ENCODE results near the gene DST. TPM values are rescaled to one million over a fixed set of nuclear protein-coding genes. Genes with fewer than 3 reads are reported as not detected.

Gene DST
- total RNA-seq (ENCODE audit: low replicate concordance) = 225 and 259 TPM in 2 replicates

DNA sequence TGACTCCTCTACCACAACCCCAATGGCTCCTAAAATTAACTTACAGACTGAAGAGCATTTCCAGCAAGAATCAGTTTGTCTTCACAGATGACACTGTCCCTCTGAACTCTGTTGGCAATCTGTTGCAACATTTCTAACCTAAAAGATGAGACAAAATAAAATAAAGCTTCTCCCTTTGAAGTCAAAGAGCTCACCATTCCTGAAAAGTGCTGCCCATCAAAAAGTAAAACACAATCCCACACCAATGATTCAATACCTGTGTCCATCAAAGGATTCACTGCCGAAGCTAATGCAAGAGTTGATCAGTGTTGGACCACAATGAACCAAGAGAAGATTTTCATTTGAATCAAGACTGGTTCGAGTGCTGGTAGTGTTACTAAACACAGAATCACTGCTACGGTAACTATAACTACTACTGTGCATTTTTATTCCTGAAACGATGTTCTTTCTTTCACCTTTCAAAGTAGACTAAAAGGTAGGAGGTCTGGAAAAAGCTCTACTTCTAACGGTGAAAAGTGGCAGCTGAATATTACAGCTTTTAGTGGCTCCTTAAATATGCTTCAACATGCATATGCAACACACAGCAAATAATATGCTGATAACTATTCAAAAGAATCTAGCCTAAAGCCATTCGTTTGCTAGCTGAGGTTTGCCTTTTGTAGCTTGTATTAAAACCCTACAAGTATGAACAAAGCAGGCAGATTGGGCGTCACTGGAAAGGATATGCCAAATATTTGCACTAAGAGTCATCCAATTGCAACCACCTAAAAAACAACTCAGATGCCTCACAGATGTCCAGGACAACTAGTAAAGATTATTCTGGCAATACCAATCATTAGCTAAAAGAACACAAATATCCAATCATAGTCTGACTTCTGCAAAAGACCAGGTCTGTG is at the start of gene DST:
Gene DST (minus strand): TSS at position 524 of the 896 bp plus-strand sequence.
- Histone ChIP-seq H3K79me2 (ENCODE audit: low read depth) (no peaks in the 10 kb centered on the region), H3K36me3 (peaks cover 5% of the 10 kb centered on the region), H3K9me3 (ENCODE audit: low read depth) (no peaks in the 10 kb centered on the region), H3K4me3 (no peak within 1 kb of the TSS), H4K20me1 (ENCODE audit: low read depth) (no peaks in the 10 kb centered on the region), H3K27me3 (no peaks in the 10 kb centered on the region), H3K27ac (no peak within 1 kb of the TSS), H3F3A (ENCODE audit: low read depth) (peaks cover 23% of the 10 kb centered on the region), H3K4me1 (no peaks in the 10 kb centered on the region), H3K4me2 (no peak within 1 kb of the TSS), H2AFZ (replicated peaks) (no peak within 1 kb of the TSS), H3K9ac (no peak within 1 kb of the TSS)
- no peak for DNase-seq (ENCODE audit: low spot score)
- no peak within 1 kb of the TSS for H3K27ac Mint-ChIP-seq
- H3K4me1 Mint-ChIP-seq = peaks cover 5% of the 10 kb centered on the region
- peaks cover 2% of the 10 kb centered on the region for H3K27me3 Mint-ChIP-seq (ENCODE audit: insufficient read depth, low read depth)
- H3K36me3 Mint-ChIP-seq = peaks cover 14% of the 10 kb centered on the region
- TF ChIP-seq, protein P1, sequence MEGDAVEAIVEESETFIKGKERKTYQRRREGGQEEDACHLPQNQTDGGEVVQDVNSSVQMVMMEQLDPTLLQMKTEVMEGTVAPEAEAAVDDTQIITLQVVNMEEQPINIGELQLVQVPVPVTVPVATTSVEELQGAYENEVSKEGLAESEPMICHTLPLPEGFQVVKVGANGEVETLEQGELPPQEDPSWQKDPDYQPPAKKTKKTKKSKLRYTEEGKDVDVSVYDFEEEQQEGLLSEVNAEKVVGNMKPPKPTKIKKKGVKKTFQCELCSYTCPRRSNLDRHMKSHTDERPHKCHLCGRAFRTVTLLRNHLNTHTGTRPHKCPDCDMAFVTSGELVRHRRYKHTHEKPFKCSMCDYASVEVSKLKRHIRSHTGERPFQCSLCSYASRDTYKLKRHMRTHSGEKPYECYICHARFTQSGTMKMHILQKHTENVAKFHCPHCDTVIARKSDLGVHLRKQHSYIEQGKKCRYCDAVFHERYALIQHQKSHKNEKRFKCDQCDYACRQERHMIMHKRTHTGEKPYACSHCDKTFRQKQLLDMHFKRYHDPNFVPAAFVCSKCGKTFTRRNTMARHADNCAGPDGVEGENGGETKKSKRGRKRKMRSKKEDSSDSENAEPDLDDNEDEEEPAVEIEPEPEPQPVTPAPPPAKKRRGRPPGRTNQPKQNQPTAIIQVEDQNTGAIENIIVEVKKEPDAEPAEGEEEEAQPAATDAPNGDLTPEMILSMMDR (IDR thresholded peaks at IDR 0.05) = no peak
- TF ChIP-seq EZH2 (IDR thresholded peaks at IDR 0.05) (no peak), EZH2phosphoT487 (IDR thresholded peaks at IDR 0.05) (no peak)
- H3K4me3 Mint-ChIP-seq = no peak within 1 kb of the TSS
- no peaks in the 10 kb centered on the region for H3K9me3 Mint-ChIP-seq

DNA sequence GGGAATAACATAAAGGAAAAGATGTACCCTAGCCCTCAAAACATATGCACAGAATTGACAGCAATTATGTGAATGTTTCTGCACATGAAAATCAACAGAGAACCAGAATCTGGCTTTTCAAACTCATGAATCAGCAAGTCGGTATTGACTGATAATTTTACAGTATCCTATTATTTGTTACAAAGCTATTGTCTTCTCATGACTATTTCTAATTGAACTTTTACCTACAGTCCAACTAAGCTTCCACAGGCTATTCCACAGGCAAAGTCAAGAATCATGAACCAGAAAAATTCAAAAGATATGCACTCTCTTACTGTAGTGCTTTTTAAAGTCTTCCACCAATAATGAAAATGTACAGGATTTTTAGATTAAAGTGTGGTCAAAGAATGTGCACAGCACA is 49.1 kb upstream of the DST start:
- Histone ChIP-seq H3K27me3 (no peaks in the 10 kb centered on the region), H3K36me3 (no peaks in the 10 kb centered on the region), H3K9me3 (ENCODE audit: low read depth) (no peaks in the 10 kb centered on the region), H3K27ac (no peak overlapping the region), H3K4me1 (peaks cover 6% of the 10 kb centered on the region), H3F3A (ENCODE audit: low read depth) (peaks cover 13% of the 10 kb centered on the region), H2AFZ (replicated peaks) (no peak overlapping the region), H4K20me1 (ENCODE audit: low read depth) (peaks cover 63% of the 10 kb centered on the region), H3K9ac (no peak overlapping the region), H3K4me3 (no peak overlapping the region), H3K4me2 (no peak overlapping the region), H3K79me2 (ENCODE audit: low read depth) (peaks cover 13% of the 10 kb centered on the region)
- H3K27ac Mint-ChIP-seq = no peak overlapping the region
- no peak overlapping the region for H3K4me3 Mint-ChIP-seq
- no peak for DNase-seq (ENCODE audit: low spot score)
- H3K4me1 Mint-ChIP-seq = peaks cover 13% of the 10 kb centered on the region
- H3K9me3 Mint-ChIP-seq = no peaks in the 10 kb centered on the region
- H3K36me3 Mint-ChIP-seq = peaks cover 11% of the 10 kb centered on the region
- peaks cover 2% of the 10 kb centered on the region for H3K27me3 Mint-ChIP-seq (ENCODE audit: insufficient read depth, low read depth)
- TF ChIP-seq, protein P1 (IDR thresholded peaks at IDR 0.05) = no peak
- TF ChIP-seq EZH2 (IDR thresholded peaks at IDR 0.05) = no peak
- TF ChIP-seq EZH2phosphoT487 (IDR thresholded peaks at IDR 0.05) = no peak

DNA sequence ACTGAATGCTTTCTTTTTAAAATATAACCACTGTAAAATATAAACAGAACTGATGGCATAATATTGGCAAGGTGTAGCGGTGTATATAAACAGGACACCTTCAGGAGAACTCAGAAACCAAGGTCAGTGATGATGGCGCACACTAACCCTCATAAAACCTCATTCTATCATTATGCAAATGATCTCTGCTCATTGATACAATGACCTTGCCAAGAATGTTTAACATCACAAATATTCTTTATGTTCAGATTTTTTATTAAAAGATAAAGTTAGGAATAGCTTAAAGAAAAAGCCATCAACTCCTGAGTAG is 48.6 kb upstream of the DST start:
- H3K9ac ChIP-seq = no peak overlapping the region
- Mint-ChIP-seq H3K4me3 (no peak overlapping the region), H3K4me1 (peaks cover 10% of the 10 kb centered on the region)

More for the DNA sequence above, 48.6 kb upstream of the DST start:
- no peak overlapping the region for H3K27ac ChIP-seq
- no peak for DNase-seq (ENCODE audit: low spot score)
- H2AFZ ChIP-seq (replicated peaks) = no peak overlapping the region
- TF ChIP-seq, protein P1 (IDR thresholded peaks at IDR 0.05) = no peak
- TF ChIP-seq EZH2phosphoT487 (IDR thresholded peaks at IDR 0.05) = no peak
- no peak for TF ChIP-seq EZH2 (IDR thresholded peaks at IDR 0.05)
- no peaks in the 10 kb centered on the region for H3K9me3 ChIP-seq (ENCODE audit: low read depth)
- peaks cover 61% of the 10 kb centered on the region for H4K20me1 ChIP-seq (ENCODE audit: low read depth)
- no peaks in the 10 kb centered on the region for H3K27me3 ChIP-seq
- no peaks in the 10 kb centered on the region for H3K36me3 ChIP-seq
- peaks cover 19% of the 10 kb centered on the region for H3K79me2 ChIP-seq (ENCODE audit: low read depth)
- Mint-ChIP-seq H3K9me3 (no peaks in the 10 kb centered on the region), H3K27ac (no peak overlapping the region), H3K36me3 (peaks cover 5% of the 10 kb centered on the region), H3K27me3 (ENCODE audit: insufficient read depth, low read depth) (no peaks in the 10 kb centered on the region)
- peaks cover 6% of the 10 kb centered on the region for H3K4me1 ChIP-seq
- no peak overlapping the region for H3K4me3 ChIP-seq
- no peak overlapping the region for H3K4me2 ChIP-seq
- peaks cover 13% of the 10 kb centered on the region for H3F3A ChIP-seq (ENCODE audit: low read depth)
